ENCODE results near the gene FARP1. TPM values are rescaled to one million over a fixed set of nuclear protein-coding genes. Genes with fewer than 3 reads are reported as not detected.

The FARP1 gene
- total and polyA plus RNA-seq, 2 of the 8 experiments (the other 6 are each of a cell fraction or from before 2014, with no cell fraction given), result 24.7 to 104 TPM

DNA sequence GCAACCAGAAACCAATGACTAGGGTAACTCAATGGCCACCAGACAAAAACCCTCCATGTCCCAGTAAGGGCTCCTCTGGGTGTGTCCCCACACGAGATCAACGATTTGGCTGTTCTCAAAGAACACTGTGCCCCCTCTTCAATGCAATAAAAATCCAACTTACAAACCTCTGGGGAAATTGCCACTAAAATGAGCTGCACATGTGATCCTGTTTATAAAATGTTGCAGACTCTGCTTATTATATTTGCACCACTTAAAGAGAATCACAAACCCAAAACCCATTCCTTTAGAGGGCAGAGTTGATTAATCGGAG lies 353.5 kb downstream of the FARP1 start:
- FAIRE-seq (no peak), DNase-seq (ENCODE audit: low read depth in 1 of 2, low spot score in 2 of 2) (no peak)
- Histone ChIP-seq H2BK20ac (ENCODE audit: low read length) (no peak overlapping the region), H3K56ac (replicated peaks; ENCODE audit: insufficient read length, low read depth, low read length) (no peak overlapping the region), H4K20me1 (replicated peaks in 1 of 2; ENCODE audit: control insufficient read depth in 1 of 2, insufficient read depth in 2 of 2, low read length in 2 of 2) (peaks cover 4 to 15% of the 10 kb centered on the region in 2 experiments), H2BK12ac (ENCODE audit: low read depth, low read length) (no peak overlapping the region), H3K23me2 (ENCODE audit: low read depth, low read length) (no peaks in the 10 kb centered on the region), H3K9ac (replicated peaks in 1 of 4; ENCODE audit: extremely low read depth in 1 of 4, low read depth in 3 of 4, low read length in 3 of 4) (no peak overlapping the region), H3K23ac (ENCODE audit: insufficient read length) (no peak overlapping the region), H4K91ac (replicated peaks; ENCODE audit: insufficient read length, low read length) (no peak overlapping the region), H4K5ac (ENCODE audit: insufficient read length, low read depth, low read length) (no peak overlapping the region), H3K27me3 (replicated peaks in 1 of 4; ENCODE audit: control insufficient read depth in 3 of 4, extremely low read depth in 1 of 4, insufficient read depth in 3 of 4, low read length in 3 of 4) (no peaks in the 10 kb centered on the region), H3K14ac (ENCODE audit: insufficient read length) (no peak overlapping the region), H3K36me3 (ENCODE audit: control insufficient read depth in 2 of 4, insufficient read depth in 4 of 4, low read length in 3 of 4) (peaks cover 0 to 7% (median 2%) of the 10 kb centered on the region in 4 experiments; a peak in 1 of 8 replicates), H3K79me1 (ENCODE audit: low read depth, low read length) (peaks cover 25% of the 10 kb centered on the region), H3K9me3 (ENCODE audit: insufficient read depth in 2 of 2, low read depth in 1 of 2, low read length in 1 of 2) (0 out of 4 replicates have a peak, but pooled peaks cover 0 to 2% of the 10 kb centered on the region in 2 experiments), H3K4me1 (replicated peaks in 1 of 4; ENCODE audit: control insufficient read depth in 3 of 4, insufficient read depth in 4 of 4, low read length in 3 of 4) (peaks cover 4 to 16% (median 12%) of the 10 kb centered on the region in 4 experiments), H3K4ac (replicated peaks; ENCODE audit: insufficient read length, low read depth, low read length) (no peak overlapping the region), H2AK5ac (ENCODE audit: low read depth, low read length) (no peak overlapping the region), H3K18ac (ENCODE audit: extremely low read depth, low read length) (no peak overlapping the region), H3K4me2 (ENCODE audit: insufficient read depth in 1 of 2, low read depth in 2 of 2, low read length in 2 of 2) (no peak overlapping the region), H2BK120ac (replicated peaks; ENCODE audit: low read depth, low read length) (no peak overlapping the region), H3K27ac (ENCODE audit: low read depth, low read length) (no peak overlapping the region), H4K8ac (ENCODE audit: extremely low read depth, insufficient read depth, low read length) (no peak overlapping the region), H2AFZ (ENCODE audit: low read length) (no peak overlapping the region), H3K79me2 (ENCODE audit: control insufficient read depth in 1 of 2, insufficient read depth in 2 of 2, low read length in 2 of 2) (peaks cover 0 to 83% of the 10 kb centered on the region in 2 experiments; a peak in 3 of 4 replicates), H2BK5ac (ENCODE audit: low read depth, low read length) (no peak overlapping the region), H2BK15ac (ENCODE audit: low read length) (no peak overlapping the region), H3K4me3 (ENCODE audit: extremely low read depth in 1 of 4, insufficient read depth in 2 of 4, low read depth in 3 of 4, low read length in 4 of 4) (no peak overlapping the region)
- WGBS, 2 experiments (ENCODE audit: extremely low coverage in 1 of 2, insufficient coverage in 1 of 2, insufficient read length in 1 of 2, insufficient replicate concordance in 2 of 2, low coverage in 1 of 2, low lambda C conversion rate in 2 of 2, missing lambda C conversion rate in 1 of 2), result 81% methylated on average over 3 of the region's 3 CpGs; no CpG with 5 or more reads in 1 of the 2 experiments
- ChIA-PET POLR2A (ENCODE audit: partially characterized antibody) (interaction anchor here (1.4 kb wide), 1 partner anchor 12 kb away, joined by 4 read pairs; no protein-coding TSS in a partner anchor), CTCF (ENCODE audit: partially characterized antibody) (interaction anchor here (0.8 to 1.9 kb wide), 5 partner anchors 11 to 158 kb away, joined by 3 to 5 read pairs (median 3); no protein-coding TSS in a partner anchor)
- TF ChIP-seq CEBPB (IDR thresholded peaks at IDR 0.05; ENCODE audit: low read depth, low read length), result no peak
- TF ChIP-seq CBX8 (IDR thresholded peaks at IDR 0.05; ENCODE audit: borderline replicate concordance, low read depth, low read length), result no peak
- TF ChIP-seq RBBP5 (IDR thresholded peaks at IDR 0.05; ENCODE audit: borderline replicate concordance, low read depth, low read length), result no peak
- TF ChIP-seq JUN (IDR thresholded peaks at IDR 0.05; ENCODE audit: low read depth, low read length), result no peak
- no peak for TF ChIP-seq POU5F1 (IDR thresholded peaks at IDR 0.05; ENCODE audit: low read depth, low read length)
- no peak for TF ChIP-seq YY1 (IDR thresholded peaks at IDR 0.05; ENCODE audit: low read depth, low read length)
- TF ChIP-seq CHD2 (IDR thresholded peaks at IDR 0.05; ENCODE audit: low read length), result no peak
- TF ChIP-seq TEAD4 (IDR thresholded peaks at IDR 0.05; ENCODE audit: low read depth, low read length), result no peak
- TF ChIP-seq KDM5A (IDR thresholded peaks at IDR 0.05; ENCODE audit: low read length), result no peak
- TF ChIP-seq MAFK (IDR thresholded peaks at IDR 0.05; ENCODE audit: low read depth, low read length), result no peak
- TF ChIP-seq POLR2AphosphoS5 (IDR thresholded peaks at IDR 0.05; ENCODE audit: low read depth, low read length), result no peak
- TF ChIP-seq GABPA (IDR thresholded peaks at IDR 0.05; ENCODE audit: borderline replicate concordance, insufficient read depth, low read length), result no peak
- no peak for TF ChIP-seq NANOG (IDR thresholded peaks at IDR 0.05; ENCODE audit: insufficient read depth, low read depth, low read length, poor library complexity, severe bottlenecking)
- no peak for TF ChIP-seq BACH1 (IDR thresholded peaks at IDR 0.05; ENCODE audit: low read length)
- no peak for TF ChIP-seq E2F6 (IDR thresholded peaks at IDR 0.05)

Measured in H1 (cell line).